Parathyroid adenoma (tissue), 2 donors: ENCODE results near the gene CST7.
"Not testable (repeated sequence)": the region's sequence is repeated elsewhere in the genome, so short reads cannot be mapped to it uniquely, and the experiment has no call there.

Experiments used
- H2AFZ ChIP-seq: fragments of 300-600 bp; sonication (generic); one replicate; pipeline ENCODE4 v1.7.0; 2017; ENCODE audit warnings: antibody characterized with exemption, mild to moderate bottlenecking
- H3K27ac ChIP-seq: fragments of 300-600 bp; sonication (generic); one replicate; pipeline ENCODE4 v1.7.0; 2017
- H3K27me3 ChIP-seq: fragments of 300-600 bp; sonication (generic); one replicate; pipeline ENCODE4 v1.7.0; 2017; ENCODE audit warnings: low read length; ENCODE audit not compliant: control insufficient read depth, insufficient read depth
- H3K36me3 ChIP-seq: fragments of 300-600 bp; sonication (generic); one replicate; pipeline ENCODE4 v1.7.0; 2017; ENCODE audit warnings: low read length; ENCODE audit not compliant: control insufficient read depth, insufficient read depth
- H3K4me1 ChIP-seq: fragments of 300-600 bp; sonication (generic); one replicate; pipeline ENCODE4 v1.7.0; 2017; ENCODE audit warnings: control low read depth
- H3K4me2 ChIP-seq: fragments of 300-600 bp; sonication (generic); one replicate; pipeline ENCODE4 v1.7.0; 2017; ENCODE audit warnings: low read length
- H3K4me3 ChIP-seq: fragments of 300-600 bp; sonication (generic); one replicate; pipeline ENCODE4 v1.7.0; 2017; ENCODE audit warnings: low read depth, low read length
- H3K79me2 ChIP-seq: fragments of 300-600 bp; sonication (generic); one replicate; pipeline ENCODE4 v1.7.0; 2017; ENCODE audit warnings: control low read depth
- H3K9ac ChIP-seq: fragments of 300-600 bp; sonication (generic); one replicate; pipeline ENCODE4 v1.7.0; 2017; ENCODE audit warnings: mild to moderate bottlenecking
- H3K9me3 ChIP-seq: fragments of 300-600 bp; sonication (generic); one replicate; pipeline ENCODE4 v1.7.0; 2017; ENCODE audit warnings: low read length; ENCODE audit not compliant: control insufficient read depth
- TF ChIP-seq, protein P1 (sequence below): fragments of 300-600 bp; sonication (generic); IDR thresholded peaks from one replicate; pipeline ENCODE4 v1.7.0; 2017; ENCODE audit warnings: antibody characterized with exemption, mild to moderate bottlenecking
- donor health status: primary hyperparathyroidism.

The CST7 gene

DNA sequence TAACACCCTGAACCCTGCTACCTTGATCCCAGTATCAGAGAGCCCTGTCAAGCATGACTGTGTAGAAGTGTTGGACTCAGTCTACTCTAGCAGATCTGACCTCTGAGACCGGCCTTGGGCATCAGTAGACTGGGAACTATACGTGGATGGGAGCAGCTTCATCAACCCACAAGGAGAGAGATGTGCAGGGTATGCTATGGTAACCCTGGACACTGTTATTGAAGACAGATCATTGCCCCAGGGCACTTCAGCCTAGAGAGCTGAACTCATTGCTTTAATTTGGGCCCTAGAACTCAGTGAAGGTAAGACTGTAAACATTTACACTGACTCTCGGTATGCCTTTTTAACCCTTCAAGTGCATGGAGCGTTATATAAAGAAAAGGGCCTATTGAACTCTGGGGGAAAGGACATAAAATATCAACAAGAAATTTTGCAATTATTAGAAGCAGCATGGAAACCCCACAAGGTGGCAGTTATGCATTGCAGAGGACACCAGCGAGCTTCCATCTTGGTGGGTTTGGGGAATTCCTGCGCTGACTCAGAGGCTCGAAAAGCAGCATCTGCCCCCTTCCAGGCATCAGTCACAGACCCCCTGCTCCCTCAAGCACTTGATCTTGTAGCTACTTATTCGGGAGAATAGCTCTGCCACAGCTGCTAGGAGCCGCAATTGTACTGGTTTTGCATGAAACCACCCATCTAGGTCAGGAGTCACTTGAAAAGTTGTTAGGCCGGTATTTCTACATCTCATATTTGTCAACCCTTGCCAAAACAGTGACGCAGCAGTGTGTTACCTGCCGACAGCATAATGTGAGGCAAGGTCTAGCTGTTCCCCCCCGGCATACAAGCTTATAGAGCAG, 19.0 kb upstream of the CST7 start:
- H3K36me3 ChIP-seq, H3K9me3 ChIP-seq, H3K27me3 ChIP-seq, H3K9ac ChIP-seq, H3K79me2 ChIP-seq: not testable (repeated sequence)
- peak overlapping the region; percentile 77 for H2AFZ ChIP-seq
- H3K4me3 ChIP-seq, result peak overlapping the region; percentile 77
- peak overlapping the region; percentile 90 for H3K27ac ChIP-seq
- TF ChIP-seq, protein P1, sequence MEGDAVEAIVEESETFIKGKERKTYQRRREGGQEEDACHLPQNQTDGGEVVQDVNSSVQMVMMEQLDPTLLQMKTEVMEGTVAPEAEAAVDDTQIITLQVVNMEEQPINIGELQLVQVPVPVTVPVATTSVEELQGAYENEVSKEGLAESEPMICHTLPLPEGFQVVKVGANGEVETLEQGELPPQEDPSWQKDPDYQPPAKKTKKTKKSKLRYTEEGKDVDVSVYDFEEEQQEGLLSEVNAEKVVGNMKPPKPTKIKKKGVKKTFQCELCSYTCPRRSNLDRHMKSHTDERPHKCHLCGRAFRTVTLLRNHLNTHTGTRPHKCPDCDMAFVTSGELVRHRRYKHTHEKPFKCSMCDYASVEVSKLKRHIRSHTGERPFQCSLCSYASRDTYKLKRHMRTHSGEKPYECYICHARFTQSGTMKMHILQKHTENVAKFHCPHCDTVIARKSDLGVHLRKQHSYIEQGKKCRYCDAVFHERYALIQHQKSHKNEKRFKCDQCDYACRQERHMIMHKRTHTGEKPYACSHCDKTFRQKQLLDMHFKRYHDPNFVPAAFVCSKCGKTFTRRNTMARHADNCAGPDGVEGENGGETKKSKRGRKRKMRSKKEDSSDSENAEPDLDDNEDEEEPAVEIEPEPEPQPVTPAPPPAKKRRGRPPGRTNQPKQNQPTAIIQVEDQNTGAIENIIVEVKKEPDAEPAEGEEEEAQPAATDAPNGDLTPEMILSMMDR, result peak; percentile 31
- H3K4me2 ChIP-seq, result peak overlapping the region; percentile 77
- H3K4me1 ChIP-seq, result peaks cover 12% of the 10 kb centered on the region

DNA sequence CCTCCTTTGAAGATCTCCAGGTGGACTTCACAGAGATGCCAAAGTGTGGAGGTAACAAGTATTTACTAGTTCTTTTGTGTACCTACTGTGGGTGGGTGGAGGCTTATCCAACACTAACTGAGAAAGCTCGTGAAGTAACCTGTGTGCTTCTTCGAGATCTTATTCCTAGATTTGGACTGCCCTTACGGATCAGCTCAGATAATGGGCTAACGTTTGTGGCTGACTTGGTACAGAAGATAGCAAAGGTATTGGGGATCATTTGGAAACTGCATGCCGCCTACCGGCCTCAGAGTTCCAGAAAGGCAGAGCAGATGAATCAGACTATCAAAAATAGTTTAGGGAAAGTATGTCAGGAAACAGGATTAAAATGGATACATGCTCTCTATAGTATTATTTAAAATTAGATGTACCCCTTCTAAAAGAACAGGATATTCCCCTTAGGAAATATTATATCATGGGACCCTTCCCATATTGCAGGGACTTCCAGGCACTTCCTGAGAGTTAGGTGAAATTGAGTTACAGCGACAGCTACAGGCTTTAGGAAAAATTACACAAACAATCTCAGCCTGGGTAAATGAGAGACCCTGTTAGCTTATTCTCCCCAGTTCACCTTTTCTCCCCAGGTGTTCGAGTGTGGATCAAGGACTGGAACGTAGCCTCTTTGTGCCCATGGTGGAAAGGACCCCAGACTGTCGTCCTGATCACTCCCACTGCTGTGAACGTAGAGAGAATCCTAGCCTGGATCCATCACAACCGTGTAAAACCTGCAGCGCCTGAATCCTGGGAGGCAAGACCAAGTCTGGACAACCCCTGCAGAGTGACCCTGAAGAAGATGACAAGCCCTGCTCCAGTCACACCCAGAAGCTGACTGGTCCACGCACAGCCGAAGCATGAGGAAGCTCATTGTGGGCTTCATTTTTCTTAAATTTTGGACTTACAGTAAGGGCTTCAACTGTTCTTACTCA, 18.1 kb upstream of the CST7 start:
- peak overlapping the region; percentile 77 for H2AFZ ChIP-seq
- H3K4me1 ChIP-seq, result peaks cover 12% of the 10 kb centered on the region
- H3K4me2 ChIP-seq, result peak overlapping the region; percentile 77
- not testable (repeated sequence) for H3K27me3 ChIP-seq, H3K9ac ChIP-seq, H3K79me2 ChIP-seq, H3K36me3 ChIP-seq, H3K9me3 ChIP-seq
- TF ChIP-seq, protein P1, result peak; percentile 70
- H3K27ac ChIP-seq, result peak overlapping the region; percentile 90
- peak overlapping the region; percentile 77 for H3K4me3 ChIP-seq

DNA sequence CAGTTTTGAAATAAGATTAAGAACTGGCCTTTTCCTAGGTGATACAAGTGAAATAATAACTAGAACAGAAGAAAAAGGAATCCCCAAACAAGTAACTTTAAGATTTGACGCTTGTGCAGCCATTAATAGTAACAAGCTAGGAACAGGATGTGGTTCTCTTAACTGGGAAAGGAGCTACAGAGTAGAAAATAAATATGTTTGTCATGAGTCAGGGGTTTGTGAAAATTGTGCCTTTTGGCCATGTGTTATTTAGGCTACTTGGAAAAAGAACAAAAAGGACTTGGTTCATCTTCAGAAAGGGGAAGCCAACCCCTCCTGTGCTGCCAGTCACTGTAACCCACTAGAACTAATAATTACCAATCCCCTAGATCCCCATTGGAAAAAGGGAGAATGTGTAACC, 17.2 kb upstream of the CST7 start:
- H3K27me3 ChIP-seq, H2AFZ ChIP-seq, H3K36me3 ChIP-seq, H3K4me2 ChIP-seq, H3K9ac ChIP-seq, H3K79me2 ChIP-seq, H3K9me3 ChIP-seq: not testable (repeated sequence)
- Histone ChIP-seq H3K4me3 (peak overlapping the region; percentile 77), H3K27ac (peak overlapping the region; percentile 90), H3K4me1 (peaks cover 12% of the 10 kb centered on the region)

DNA sequence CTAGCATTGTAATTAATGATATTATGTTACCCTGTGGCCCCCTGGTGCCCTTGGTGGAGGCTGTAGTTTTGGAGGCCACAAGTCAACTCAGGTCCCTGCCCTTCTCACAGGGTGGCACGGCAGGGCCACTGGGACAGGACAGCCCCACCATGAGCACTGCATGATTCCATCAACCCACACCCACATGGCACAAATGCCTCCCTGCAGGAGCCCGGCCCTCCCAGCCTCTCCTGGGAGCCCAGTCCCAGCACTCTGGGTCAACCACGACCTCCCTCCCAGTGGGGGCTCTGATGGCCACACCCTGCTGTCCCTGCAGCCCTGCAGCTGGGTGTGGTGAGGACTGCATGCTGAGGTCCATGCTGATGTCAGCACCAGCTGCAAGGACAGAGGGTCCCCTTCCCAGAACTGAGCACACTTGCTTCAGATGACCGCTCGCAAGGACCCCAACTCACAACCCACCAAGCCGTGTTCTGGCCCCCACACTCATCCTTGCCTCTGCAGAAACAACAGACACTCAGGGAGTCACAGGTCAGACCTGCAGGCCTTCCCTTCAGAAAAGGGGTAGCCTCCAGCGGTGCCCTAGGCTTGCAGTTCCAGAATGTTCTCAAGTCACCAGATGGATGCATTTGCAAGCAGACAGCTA, 15.7 kb upstream of the CST7 start:
- TF ChIP-seq, protein P1, result no peak
- Histone ChIP-seq H3K4me3 (no peak overlapping the region), H3K9me3 (no peaks in the 10 kb centered on the region), H3K27ac (no peak overlapping the region), H3K4me1 (peaks cover 12% of the 10 kb centered on the region), H3K9ac (no peak overlapping the region), H3K27me3 (no peaks in the 10 kb centered on the region), H3K36me3 (no peaks in the 10 kb centered on the region), H3K79me2 (no peaks in the 10 kb centered on the region), H3K4me2 (no peak overlapping the region), H2AFZ (no peak overlapping the region)
